ENCODE measurements around the gene CCL22.

GRCh38 chr16:57409065-57409464 lies 50.5 kb downstream of the CCL22 start:
- TF ChIP-seq, protein P1, sequence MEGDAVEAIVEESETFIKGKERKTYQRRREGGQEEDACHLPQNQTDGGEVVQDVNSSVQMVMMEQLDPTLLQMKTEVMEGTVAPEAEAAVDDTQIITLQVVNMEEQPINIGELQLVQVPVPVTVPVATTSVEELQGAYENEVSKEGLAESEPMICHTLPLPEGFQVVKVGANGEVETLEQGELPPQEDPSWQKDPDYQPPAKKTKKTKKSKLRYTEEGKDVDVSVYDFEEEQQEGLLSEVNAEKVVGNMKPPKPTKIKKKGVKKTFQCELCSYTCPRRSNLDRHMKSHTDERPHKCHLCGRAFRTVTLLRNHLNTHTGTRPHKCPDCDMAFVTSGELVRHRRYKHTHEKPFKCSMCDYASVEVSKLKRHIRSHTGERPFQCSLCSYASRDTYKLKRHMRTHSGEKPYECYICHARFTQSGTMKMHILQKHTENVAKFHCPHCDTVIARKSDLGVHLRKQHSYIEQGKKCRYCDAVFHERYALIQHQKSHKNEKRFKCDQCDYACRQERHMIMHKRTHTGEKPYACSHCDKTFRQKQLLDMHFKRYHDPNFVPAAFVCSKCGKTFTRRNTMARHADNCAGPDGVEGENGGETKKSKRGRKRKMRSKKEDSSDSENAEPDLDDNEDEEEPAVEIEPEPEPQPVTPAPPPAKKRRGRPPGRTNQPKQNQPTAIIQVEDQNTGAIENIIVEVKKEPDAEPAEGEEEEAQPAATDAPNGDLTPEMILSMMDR (conservative IDR thresholded peaks at IDR 0.05; ENCODE audit: low read depth in 2 of 2) = no peak
- TF ChIP-seq EZH2phosphoT487 (IDR thresholded peaks at IDR 0.05; ENCODE audit: unreplicated experiment) (no peak), EZH2 (IDR thresholded peaks at IDR 0.05; ENCODE audit: low read depth, unreplicated experiment) (no peak)

Data from GM23338 (cell line).